GM12872 (cell line): ENCODE results near the gene LTK.

ENCODE experiments used
- TF ChIP-seq, protein P1 (sequence below): IDR thresholded peaks from 3 replicates; pipeline ENCODE4 v1.5.1; 2011; ENCODE audit warnings: low read depth, mild to moderate bottlenecking, low read length, moderate library complexity; ENCODE audit not compliant: insufficient read depth

Gene LTK

DNA sequence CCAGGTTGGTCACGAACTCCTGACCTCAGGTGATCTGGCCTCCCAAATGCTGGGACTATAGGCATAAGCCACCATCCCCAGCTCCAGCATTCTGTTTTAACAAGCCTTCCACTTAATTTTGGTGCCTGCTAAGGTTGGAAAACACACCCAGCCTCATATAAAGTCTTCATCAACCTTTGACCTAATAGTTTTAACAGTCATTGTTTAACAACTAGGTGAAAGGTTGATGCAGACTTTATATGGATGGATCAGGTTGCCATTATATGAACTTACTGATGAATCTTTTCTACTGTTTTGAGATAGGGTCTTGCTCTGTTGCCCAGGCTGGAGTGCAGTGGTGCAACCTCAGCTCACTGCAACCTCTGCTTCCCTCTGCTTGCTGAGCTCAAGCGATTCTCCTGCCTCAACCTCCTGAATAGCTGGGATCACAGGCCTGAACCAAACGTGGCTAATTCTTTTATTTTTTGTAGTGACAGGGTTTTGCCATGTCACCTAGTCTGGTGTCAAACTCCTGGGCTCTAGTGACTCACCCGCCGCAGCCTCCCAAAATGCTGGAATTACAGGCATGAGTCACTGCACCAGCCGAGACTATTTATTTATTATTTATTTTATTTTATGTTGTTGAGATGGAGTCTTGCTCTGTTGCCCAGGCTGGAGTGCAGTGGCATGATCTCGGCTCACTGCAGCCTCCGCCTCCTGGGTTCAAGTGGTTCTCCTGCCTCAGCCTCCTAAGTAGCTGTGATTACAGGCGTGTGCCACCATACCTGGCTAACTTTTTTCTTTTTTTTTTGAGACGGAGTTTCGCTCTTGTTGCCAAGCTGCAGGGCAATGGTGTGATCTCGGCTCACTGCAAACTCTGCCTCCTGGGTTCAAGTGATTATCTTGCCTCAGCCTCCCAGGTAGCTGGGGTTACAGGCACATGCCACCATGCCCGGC, 33.5 kb upstream of the LTK start:
- TF ChIP-seq, protein P1, sequence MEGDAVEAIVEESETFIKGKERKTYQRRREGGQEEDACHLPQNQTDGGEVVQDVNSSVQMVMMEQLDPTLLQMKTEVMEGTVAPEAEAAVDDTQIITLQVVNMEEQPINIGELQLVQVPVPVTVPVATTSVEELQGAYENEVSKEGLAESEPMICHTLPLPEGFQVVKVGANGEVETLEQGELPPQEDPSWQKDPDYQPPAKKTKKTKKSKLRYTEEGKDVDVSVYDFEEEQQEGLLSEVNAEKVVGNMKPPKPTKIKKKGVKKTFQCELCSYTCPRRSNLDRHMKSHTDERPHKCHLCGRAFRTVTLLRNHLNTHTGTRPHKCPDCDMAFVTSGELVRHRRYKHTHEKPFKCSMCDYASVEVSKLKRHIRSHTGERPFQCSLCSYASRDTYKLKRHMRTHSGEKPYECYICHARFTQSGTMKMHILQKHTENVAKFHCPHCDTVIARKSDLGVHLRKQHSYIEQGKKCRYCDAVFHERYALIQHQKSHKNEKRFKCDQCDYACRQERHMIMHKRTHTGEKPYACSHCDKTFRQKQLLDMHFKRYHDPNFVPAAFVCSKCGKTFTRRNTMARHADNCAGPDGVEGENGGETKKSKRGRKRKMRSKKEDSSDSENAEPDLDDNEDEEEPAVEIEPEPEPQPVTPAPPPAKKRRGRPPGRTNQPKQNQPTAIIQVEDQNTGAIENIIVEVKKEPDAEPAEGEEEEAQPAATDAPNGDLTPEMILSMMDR: no peak

DNA sequence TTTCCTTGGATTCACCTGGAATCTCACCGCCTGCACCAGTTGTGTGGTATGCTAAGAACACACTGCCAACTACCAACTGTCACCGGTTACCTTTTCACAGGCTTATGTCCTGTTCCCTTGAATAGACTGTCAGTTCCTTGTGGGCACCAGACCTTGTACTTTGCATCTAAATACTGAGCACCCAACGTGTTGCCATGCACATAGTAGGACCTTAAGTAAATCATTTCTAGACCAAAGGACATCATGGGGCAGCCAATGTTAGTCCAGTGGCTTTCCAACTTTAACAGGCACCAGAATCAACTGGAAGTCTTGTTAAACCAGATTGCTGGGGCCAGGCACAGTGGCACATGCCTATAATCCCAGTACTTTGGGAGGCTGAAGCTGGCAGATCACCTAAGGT, 31.6 kb upstream of the LTK start:
- TF ChIP-seq, protein P1: no peak

- TF ChIP-seq, protein P1: no peak
Measured at GRCh38 chr15:41544650-41545015, 31.0 kb upstream of the LTK start.

GRCh38 chr15:41543521-41543870, 29.9 kb upstream of the LTK start:
- TF ChIP-seq, protein P1: no peak

- TF ChIP-seq, protein P1: no peak
Measured at GRCh38 chr15:41536866-41537265, 23.2 kb upstream of the LTK start.

DNA sequence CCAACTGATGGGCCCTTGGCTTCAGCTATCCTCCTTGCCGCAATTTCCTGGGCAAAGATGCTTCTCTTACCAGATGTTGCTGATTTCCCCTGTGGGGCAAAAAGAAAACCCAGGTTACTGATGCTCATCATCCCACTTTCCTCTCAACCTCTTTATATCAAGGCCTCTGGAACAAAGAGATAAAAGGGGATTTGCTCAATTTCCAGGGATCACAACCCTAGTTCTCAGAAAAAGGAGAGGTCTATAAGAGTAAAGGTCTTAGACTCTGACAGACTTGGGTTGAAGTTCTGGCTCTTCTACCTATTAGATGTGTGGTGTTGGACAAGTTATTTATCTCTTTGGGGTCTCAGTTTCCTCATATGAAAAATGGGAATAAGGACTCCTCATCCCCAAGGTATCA, 21.9 kb upstream of the LTK start:
- TF ChIP-seq, protein P1: no peak

DNA sequence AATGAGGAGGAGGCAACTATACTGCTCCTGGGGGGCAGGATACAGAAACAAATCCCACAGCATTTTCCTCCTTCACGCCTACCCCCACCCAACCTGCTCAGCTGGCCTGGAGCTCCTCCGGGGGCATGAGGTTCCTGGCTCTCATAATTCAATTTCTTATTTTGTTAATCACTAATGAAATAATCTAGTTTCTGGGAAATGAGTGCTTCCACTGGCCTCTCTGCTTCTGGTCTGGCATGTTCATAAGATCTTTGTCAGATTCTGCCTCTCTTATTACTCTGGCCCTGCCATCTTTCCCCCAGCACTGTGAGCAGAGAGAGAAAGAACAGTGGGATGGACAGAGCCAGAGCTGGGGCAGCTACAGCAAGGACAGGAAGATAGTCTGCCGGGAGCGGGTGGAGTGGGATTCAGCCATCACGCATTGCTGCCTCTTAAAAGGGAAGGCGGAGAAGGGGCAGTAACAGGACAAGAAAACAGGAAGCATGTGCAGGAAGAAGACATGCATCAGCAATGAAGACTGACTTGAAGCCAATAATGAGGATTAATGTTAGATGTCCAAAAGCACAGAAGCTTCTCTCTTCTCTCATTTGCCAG, 16.8 kb upstream of the LTK start:
- TF ChIP-seq, protein P1: no peak
